Measurements from ENCODE around the gene TLE2.
"Not testable (repeated sequence)": the region's sequence is repeated elsewhere in the genome, so short reads cannot be mapped to it uniquely, and the experiment has no call there.

The TLE2 gene

DNA sequence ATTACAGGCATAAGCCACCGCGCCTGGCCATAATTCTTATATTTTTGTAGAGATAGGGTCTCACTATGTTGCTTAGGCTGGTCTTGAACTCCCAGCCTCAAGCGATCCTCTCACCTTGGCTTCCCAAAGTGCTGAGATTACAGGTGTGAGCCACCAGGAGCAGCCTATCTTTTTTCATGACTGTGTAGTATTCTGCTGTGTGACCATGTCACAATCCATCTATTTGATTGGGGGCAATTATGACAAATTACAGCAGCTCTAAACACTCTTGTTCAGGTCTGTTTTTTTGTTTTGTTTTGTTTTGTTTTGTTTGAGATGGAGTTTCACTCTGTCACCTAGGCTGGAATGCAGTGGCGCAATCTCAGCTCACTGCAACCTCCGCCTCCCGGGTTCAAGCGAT lies 20.9 kb upstream of the TLE2 start:
- not testable (repeated sequence) for H3K9me3 Mint-ChIP-seq; H3K36me3 Mint-ChIP-seq; H3K27me3 Mint-ChIP-seq; H3K4me3 Mint-ChIP-seq; DNase-seq (ENCODE audit: low spot score in 2 of 2); ATAC-seq (ENCODE audit: low read depth); H3K27ac Mint-ChIP-seq
- peaks cover 13% of the 10 kb centered on the region for H3K4me1 Mint-ChIP-seq

GRCh38 chr19:3049089-3049488 lies 20.0 kb upstream of the TLE2 start:
- Mint-ChIP-seq H3K4me1 (peaks cover 10% of the 10 kb centered on the region), H3K27me3 (no peaks in the 10 kb centered on the region), H3K9me3 (no peaks in the 10 kb centered on the region), H3K36me3 (peaks cover 3% of the 10 kb centered on the region), H3K27ac (no peak overlapping the region), H3K4me3 (no peak overlapping the region)
- DNase-seq (ENCODE audit: low spot score in 2 of 2) (no peak), ATAC-seq (ENCODE audit: low read depth) (no peak)

GRCh38 chr19:3048190-3048533 lies 19.1 kb upstream of the TLE2 start:
- Mint-ChIP-seq H3K9me3 (no peaks in the 10 kb centered on the region), H3K27ac (no peak overlapping the region), H3K4me1 (peaks cover 10% of the 10 kb centered on the region), H3K27me3 (no peaks in the 10 kb centered on the region), H3K4me3 (no peak overlapping the region), H3K36me3 (peaks cover 3% of the 10 kb centered on the region)
- no peak for DNase-seq (ENCODE audit: low spot score in 2 of 2)
- ATAC-seq (ENCODE audit: low read depth): no peak

GRCh38 chr19:3047496-3048189 lies 18.6 kb upstream of the TLE2 start:
- ATAC-seq (ENCODE audit: low read depth): peak; percentile 79
- DNase-seq (ENCODE audit: low spot score in 2 of 2): no peak
- Mint-ChIP-seq H3K27ac (peak overlapping the region; percentile 8), H3K4me1 (peaks cover 11% of the 10 kb centered on the region), H3K9me3 (no peaks in the 10 kb centered on the region), H3K4me3 (peak overlapping the region; percentile 77), H3K27me3 (peaks cover under 1% of the 10 kb centered on the region), H3K36me3 (peaks cover 2% of the 10 kb centered on the region)

GRCh38 chr19:3046698-3047495 lies 17.8 kb upstream of the TLE2 start:
- H3K27ac Mint-ChIP-seq: no peak overlapping the region
- H3K36me3 Mint-ChIP-seq: no peaks in the 10 kb centered on the region
- DNase-seq (ENCODE audit: low spot score in 2 of 2) (no peak), ATAC-seq (ENCODE audit: low read depth) (no peak)
- H3K9me3 Mint-ChIP-seq: no peaks in the 10 kb centered on the region
- H3K4me1 Mint-ChIP-seq: peaks cover 15% of the 10 kb centered on the region
- peak overlapping the region; percentile 77 for H3K4me3 Mint-ChIP-seq
- H3K27me3 Mint-ChIP-seq: peaks cover 4% of the 10 kb centered on the region

DNA sequence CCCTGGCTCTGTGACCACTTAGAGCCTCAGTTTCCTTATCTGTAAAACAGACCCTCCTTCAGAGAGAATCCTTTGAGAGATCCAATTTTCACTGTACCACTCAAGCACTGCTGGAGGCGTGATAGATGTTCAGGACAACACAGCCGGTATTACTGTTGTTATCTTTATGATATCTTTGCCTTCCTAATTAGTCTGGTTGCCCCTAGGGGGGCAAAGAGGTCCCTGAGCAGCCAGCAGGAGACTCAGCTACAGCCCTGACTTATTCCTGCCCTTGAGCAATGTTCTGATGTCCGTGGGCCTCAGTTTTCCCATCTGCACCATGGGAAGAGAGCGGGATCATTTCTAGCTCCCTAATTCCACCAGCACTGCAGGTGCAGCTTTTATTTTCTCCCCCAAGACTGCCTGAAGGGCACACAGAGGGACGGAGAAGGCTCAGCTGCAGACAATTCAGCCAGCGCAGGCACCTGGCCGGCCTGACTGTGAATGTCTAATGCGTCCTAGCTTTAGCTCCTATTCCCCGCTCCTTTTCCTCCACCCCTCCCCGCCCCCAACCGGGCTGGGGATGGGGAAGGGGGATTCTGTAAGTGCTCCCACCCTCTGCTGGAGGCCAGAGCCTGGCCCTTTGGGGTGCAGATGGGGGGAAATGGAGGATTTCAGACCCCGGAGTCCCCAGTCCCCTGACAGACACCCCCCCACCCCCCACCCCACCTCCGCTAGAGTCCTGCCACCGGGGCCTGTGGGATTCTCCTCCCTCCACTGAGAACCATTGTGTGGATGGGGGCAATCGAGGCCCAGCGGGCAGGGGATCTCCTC lies 17.0 kb upstream of the TLE2 start:
- Mint-ChIP-seq H3K36me3 (no peaks in the 10 kb centered on the region), H3K27me3 (peaks cover 7% of the 10 kb centered on the region), H3K9me3 (no peaks in the 10 kb centered on the region), H3K4me1 (peaks cover 18% of the 10 kb centered on the region), H3K27ac (no peak overlapping the region), H3K4me3 (peak overlapping the region; percentile 43)
- ATAC-seq (ENCODE audit: low read depth) (no peak), DNase-seq (ENCODE audit: low spot score in 2 of 2) (no peak)

- DNase-seq (ENCODE audit: low spot score in 2 of 2) (no peak), ATAC-seq (ENCODE audit: low read depth) (no peak)
- H3K36me3 Mint-ChIP-seq: no peaks in the 10 kb centered on the region
- no peaks in the 10 kb centered on the region for H3K9me3 Mint-ChIP-seq
- H3K27me3 Mint-ChIP-seq: peaks cover 7% of the 10 kb centered on the region
- peaks cover 22% of the 10 kb centered on the region for H3K4me1 Mint-ChIP-seq
- H3K4me3 Mint-ChIP-seq: no peak overlapping the region
- H3K27ac Mint-ChIP-seq: no peak overlapping the region
These were observed 16.1 kb upstream of the TLE2 start for GRCh38 chr19:3045191-3045590.

- H3K36me3 Mint-ChIP-seq: no peaks in the 10 kb centered on the region
- peaks cover 17% of the 10 kb centered on the region for H3K4me1 Mint-ChIP-seq
- DNase-seq (ENCODE audit: low spot score in 2 of 2) (no peak), ATAC-seq (ENCODE audit: low read depth) (no peak)
- H3K4me3 Mint-ChIP-seq: peak overlapping the region; percentile 19
- no peaks in the 10 kb centered on the region for H3K9me3 Mint-ChIP-seq
- peaks cover 7% of the 10 kb centered on the region for H3K27me3 Mint-ChIP-seq
- H3K27ac Mint-ChIP-seq: no peak overlapping the region
These were observed 13.7 kb upstream of the TLE2 start for GRCh38 chr19:3042621-3043267.

DNA sequence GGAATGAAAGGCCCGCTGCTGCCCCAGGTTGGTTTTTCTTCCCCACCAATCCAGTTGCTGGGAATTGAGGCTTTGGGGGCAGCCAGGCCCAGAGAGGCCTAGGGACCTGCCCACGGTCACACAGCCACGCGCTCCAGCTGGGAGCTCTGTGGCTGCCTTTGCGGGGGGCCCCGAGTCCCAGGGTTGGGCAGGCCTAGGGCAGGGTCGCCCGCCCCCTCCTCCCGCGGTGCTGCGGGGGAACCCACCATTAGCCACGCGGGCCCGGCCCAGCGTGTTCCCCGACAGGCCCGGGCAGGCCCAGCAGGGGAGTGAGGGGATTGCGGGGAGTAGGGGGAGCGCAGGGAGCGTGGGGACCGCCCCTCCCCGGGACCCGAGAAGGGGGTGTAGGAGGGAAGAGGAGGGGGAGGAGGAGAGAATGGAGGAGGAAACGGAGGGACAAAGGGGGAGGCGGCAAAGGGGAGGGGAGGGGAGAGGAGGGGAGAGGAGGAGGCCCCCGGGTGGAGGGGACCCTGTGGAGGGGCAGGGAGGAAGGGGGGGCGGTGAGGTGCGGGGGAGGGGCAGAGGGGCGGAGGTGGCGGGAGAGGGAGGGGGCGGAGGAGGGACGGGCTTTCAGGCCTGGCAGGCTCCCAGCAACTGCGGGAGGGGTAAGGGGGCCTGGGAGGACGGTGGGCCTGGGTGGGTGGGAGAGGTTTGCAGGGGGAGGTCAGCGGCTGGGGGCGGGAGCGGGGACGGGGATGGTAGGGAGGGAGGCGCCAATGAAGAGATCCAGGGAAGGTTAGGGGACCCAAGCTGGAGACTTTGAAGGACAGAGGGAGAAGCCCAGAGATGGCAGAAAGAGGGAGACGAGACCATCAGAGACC lies 12.9 kb upstream of the TLE2 start:
- Mint-ChIP-seq H3K9me3 (no peaks in the 10 kb centered on the region), H3K27ac (no peak overlapping the region), H3K36me3 (no peaks in the 10 kb centered on the region), H3K4me3 (no peak overlapping the region), H3K4me1 (peaks cover 12% of the 10 kb centered on the region), H3K27me3 (peaks cover 7% of the 10 kb centered on the region)
- ATAC-seq (ENCODE audit: low read depth) (no peak), DNase-seq (ENCODE audit: low spot score in 2 of 2) (no peak)

- ATAC-seq (ENCODE audit: low read depth) (no peak), DNase-seq (ENCODE audit: low spot score in 2 of 2) (no peak)
- Mint-ChIP-seq H3K27me3 (peaks cover 7% of the 10 kb centered on the region), H3K27ac (no peak overlapping the region), H3K9me3 (no peaks in the 10 kb centered on the region), H3K36me3 (no peaks in the 10 kb centered on the region), H3K4me3 (no peak overlapping the region), H3K4me1 (peaks cover 12% of the 10 kb centered on the region)
These were observed 12.2 kb upstream of the TLE2 start for GRCh38 chr19:3041327-3041726.

DNA sequence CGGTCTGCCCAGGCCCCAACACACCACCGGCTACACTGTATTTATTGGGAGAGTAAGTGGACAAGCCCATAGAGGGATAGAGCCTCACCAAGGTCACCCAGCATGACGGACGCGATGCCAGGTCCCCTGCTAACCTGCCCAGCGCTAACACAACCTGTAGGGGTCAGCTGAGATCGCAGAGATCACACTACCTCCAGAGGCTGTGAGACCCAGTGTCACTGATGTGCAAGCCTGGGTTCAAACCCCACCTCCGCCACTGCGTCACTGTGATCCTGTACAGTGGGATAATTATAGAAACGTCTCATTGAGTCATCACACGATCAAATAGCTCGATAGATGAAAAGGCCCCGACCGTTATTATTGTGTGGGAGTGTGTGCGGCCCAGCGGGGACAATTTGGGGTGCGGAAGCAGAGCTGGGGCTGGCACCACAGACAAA lies 10.6 kb upstream of the TLE2 start:
- no peaks in the 10 kb centered on the region for H3K36me3 Mint-ChIP-seq
- H3K4me1 Mint-ChIP-seq: peaks cover 20% of the 10 kb centered on the region
- no peak for ATAC-seq (ENCODE audit: low read depth)
- no peak overlapping the region for H3K4me3 Mint-ChIP-seq
- no peaks in the 10 kb centered on the region for H3K9me3 Mint-ChIP-seq
- peaks cover 7% of the 10 kb centered on the region for H3K27me3 Mint-ChIP-seq
- no peak overlapping the region for H3K27ac Mint-ChIP-seq
- DNase-seq (ENCODE audit: low spot score in 2 of 2): no peak

DNA sequence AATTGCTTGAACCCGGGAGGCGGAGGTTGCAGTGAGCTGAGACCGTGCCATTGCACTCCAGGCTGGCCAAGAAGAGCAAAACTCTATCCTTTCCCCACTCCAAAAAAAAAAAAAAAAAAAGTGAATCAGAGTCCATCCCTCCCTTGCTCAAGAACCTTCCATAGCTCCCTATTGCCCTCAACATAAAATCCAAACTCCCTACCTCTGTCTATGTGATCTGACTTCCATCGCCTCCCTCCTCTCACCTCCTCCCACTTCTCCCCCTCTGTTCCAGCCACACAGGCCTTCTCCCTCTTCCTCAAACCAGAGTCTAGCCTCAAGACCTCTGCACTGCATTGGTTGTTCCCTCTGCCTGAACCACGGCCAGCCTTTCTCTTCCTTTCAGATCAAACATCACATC lies 10.0 kb upstream of the TLE2 start:
- Mint-ChIP-seq H3K4me3 (no peak overlapping the region), H3K9me3 (no peaks in the 10 kb centered on the region), H3K27me3 (peaks cover 12% of the 10 kb centered on the region), H3K36me3 (no peaks in the 10 kb centered on the region), H3K27ac (no peak overlapping the region), H3K4me1 (peaks cover 24% of the 10 kb centered on the region)
- no peak for DNase-seq (ENCODE audit: low spot score in 2 of 2)
- no peak for ATAC-seq (ENCODE audit: low read depth)

DNA sequence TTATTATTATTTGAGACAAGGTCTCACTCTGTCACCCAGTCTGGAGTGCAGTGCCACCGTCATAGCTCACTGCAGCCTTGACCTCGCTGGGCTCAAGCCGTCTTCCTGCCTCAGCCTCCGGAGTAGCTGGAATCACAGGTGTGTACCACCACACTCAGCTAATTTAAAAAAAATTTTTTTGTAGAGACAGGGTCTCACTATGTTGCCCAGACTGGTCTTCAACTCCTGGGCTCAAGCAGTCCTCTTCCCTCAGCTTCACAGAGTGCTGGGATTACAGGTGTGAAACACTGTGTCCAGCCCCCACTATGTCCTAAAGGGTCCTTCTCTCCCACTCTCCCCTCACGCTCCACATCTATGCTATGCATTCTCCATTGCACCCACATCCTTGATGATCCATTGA lies 9.1 kb upstream of the TLE2 start:
- Mint-ChIP-seq H3K9me3 (no peaks in the 10 kb centered on the region), H3K4me1 (peaks cover 25% of the 10 kb centered on the region), H3K4me3 (no peak overlapping the region), H3K27ac (no peak overlapping the region), H3K36me3 (no peaks in the 10 kb centered on the region), H3K27me3 (peaks cover 12% of the 10 kb centered on the region)
- DNase-seq (ENCODE audit: low spot score in 2 of 2) (no peak), ATAC-seq (ENCODE audit: low read depth) (no peak)
